Activated CD8-positive, alpha-beta memory T cell treated with anti-CD3 and anti-CD28 coated beads, Interleukin-2, amount 50 U/mL, for 24 hours (primary cell): ENCODE measurements around the gene NFIA.

ENCODE experiments used
- DNase-seq: peaks from one replicate; pipeline ENCODE4 v3.0.0-alpha.2; 2020; ENCODE audit errors: extremely low read depth

Gene NFIA

DNA sequence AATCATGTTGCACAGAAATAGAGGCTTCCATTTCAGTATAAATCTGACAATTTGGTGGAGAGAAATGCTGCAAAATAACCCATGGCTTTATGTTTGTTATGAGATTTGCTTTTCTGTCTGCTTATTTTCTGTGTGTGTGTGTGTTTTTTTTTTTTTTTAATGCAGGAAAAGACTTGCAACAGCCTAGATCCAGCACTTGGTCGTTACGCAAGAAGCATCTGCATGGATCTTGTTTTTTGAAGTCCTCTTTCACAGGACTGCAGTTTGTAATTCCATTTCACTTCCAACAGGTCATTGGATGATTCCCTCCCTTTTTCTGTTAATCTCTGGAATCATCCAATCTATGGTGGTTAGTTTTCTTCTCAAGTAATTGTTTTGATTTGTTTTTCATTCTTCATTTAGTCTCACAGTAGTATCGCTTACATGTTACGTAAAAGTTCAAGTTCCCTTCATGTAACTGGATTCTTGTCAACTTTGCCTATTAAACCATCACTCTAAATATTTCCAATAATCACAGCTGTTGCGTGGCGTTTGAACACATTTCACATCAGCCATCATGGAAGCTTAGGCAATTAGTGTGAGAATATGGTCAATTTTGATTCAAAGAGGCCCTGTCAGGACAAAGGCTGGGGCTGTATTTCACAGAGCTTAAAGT is 312.9 kb downstream of the NFIA start:
- no peak for DNase-seq

DNA sequence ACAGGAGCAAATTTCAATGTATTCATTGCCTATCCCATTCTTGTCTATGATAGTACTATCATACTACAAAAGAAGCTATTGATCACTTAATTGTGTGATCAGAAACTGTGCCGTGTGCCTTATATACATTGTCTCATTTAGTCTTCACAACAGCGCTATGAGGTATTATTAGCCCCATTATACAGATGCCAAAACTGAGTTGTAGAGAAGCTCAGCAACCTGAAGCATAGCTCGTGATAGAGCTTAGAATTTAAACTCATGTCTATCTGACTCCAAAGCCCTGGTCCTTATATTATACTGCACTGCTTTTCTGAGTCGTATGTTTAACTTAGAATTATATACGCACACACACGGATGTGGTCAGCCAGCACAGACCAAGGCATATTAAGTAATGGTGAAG is 315.1 kb downstream of the NFIA start:
- DNase-seq: no peak

DNA sequence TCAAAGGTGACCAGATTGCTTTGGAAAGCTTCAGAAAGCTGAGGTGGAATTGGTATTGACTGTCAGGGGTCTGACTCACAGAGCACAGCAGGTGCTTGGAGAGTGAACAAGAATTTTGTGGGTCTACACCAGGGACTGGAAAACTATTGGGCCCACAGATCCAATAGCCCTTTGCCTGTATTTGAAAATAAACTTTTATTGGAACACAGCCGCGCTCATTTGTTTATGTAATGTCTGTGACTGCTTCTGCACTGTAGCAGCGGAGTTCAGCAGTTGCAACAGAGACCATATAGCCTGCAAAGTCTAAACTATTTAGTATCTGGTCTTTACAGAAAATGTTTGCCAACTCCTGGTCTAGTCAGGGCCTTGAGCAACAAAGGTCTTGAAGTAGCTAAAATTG is 315.6 kb downstream of the NFIA start:
- DNase-seq: no peak

DNA sequence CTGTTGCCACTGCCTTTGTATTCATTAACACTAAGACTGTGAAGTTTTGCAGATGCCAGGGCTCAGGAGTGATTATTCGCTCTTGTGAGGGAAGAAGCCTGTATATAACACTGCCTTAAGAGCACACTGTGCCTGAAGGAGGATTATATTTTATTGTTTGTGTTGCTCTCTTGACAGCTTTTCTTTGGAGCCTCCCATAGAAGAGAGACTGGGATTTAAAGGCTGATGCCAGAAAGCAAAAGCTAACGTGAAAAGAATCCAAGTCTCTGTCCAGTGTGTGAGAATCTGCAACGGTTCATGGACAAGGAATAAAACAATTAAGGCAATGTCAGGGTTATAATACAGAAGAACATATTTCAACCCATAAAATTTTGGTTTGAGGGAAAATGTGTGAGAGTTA is 316.8 kb downstream of the NFIA start:
- DNase-seq: no peak

DNA sequence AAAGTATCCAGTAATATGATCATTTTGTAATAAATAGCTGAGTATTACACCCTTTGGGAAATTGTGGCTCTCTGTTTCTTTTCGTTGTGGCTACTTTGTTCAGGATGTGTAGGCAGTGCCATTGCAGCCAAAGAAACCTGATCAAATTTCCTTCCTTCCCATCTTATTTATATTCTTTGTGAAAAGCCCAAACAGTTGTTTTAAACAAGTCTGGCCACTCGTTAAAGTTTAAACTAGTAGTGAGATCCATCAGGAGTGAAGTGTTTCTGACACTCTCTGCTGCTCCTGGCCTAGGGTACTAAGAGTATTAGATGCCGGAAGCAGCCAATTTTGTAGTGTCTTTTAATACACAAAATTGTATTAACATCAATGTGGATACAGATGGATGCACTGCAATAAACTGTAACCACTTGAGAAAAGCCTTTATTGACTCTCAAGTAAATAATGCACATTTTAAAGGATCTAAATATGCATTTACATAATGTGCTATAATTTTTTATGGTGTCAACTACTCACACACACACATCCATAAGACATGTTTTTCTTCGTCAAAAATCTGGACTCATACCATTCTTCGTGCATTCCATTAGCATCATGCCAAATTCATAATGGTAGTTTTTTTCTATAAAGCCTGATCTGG is 317.9 kb downstream of the NFIA start:
- no peak for DNase-seq

DNA sequence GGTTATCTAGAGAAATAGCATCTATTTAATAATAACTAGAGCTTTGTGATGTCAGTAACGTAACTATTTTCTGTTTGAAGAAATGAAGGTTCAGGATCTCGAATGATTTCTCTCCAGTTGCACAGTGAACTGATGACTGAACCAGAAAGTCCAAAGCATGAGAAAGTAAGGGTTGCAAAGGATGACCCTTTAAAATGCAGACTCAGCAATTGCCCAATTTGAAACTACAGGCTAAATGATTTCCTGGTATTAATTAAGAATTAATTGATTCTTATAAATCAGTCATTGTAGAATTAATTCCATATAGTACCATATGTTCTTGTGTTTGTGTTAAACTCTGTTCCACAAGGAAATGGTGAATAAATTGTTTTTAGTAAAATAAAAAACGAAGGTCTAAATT is 318.6 kb downstream of the NFIA start:
- no peak for DNase-seq

DNA sequence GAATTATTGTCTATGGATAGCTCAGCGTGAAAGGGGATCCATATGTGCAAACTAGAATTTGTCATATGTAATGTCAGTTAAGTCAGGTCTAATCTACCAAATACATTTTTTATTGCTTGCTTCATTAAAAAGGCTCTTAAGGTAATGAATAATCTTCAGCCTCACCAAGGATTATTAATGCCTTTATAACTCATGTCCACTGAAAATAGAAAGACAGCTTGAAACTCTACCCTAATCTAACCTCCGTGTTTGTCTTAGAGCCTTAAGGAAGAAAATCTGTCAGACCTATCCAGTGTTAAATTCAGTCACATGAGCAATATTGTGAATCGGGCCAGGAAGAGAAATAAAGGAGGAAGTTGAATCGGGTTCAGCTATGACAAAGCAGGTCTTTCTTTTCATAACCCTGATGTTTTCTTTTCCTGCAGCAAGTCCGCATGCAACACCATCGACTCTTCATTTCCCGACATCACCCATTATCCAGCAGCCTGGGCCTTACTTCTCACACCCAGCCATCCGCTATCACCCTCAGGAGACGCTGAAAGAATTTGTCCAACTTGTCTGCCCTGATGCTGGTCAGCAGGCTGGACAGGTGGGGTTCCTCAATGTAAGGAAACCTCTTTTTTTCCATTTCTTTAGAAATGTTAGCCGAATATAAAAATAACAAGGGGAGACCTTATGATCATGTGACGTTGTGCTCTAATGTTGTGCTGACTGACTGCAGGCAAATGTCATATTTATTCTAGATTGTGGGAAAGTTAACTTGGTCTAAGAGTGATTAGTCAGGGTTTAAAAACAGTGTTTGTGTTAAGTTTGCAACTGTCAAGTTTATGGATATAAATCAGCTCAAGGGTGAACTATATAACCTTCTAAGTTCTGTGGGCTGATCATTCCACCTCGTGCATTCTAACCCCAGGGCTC is 321.6 kb downstream of the NFIA start:
- no peak for DNase-seq

DNA sequence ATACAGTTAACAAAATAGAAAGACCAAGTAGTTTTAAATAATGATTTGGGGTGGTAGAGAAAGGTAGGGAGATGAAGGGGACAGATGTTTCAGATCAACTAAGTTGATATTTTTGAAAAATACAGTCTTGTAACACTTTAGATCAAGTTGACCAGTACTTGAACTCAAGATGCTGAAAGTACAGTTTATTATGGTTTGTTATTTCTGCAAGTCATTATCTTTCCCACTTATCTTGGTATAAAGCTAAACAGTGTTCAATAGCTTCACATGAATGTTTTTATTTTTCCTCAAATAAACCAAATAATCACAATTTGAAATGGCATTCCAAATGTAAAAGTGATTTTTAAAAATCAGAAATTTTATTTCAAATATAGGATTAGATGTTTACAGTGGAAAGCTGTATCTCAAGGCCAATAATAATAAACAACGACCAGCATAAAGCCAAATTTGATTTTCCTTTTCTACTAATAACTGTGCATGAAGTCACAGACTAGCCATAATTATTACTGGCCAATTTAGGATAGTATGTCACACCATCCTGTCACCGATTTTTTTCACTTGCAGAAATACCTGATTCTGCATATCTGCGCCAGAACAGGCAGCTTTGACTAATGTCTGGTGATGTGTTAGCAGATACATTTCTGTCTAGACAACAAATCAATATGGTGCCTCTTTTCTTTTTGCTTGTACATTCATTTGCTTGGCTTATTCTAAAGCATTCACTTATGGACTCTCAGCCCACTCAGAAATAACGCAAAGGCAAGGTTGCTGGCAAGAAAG is 322.4 kb downstream of the NFIA start:
- DNase-seq: no peak

DNA sequence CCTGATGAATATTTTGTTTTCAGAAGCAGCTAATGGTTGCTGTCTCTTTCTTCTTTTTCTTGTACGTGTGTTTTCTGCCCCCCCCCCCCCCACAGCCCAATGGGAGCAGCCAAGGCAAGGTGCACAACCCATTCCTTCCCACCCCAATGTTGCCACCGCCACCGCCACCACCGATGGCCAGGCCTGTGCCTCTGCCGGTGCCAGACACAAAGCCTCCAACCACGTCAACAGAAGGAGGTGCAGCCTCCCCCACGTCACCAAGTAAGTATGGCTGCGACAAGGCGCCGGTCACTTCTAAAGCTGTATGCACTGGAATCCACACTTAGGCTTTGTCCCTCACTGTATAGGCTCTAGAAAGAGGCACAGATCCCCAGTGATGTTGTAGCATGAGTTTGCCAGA is 324.1 kb downstream of the NFIA start:
- no peak for DNase-seq

DNA sequence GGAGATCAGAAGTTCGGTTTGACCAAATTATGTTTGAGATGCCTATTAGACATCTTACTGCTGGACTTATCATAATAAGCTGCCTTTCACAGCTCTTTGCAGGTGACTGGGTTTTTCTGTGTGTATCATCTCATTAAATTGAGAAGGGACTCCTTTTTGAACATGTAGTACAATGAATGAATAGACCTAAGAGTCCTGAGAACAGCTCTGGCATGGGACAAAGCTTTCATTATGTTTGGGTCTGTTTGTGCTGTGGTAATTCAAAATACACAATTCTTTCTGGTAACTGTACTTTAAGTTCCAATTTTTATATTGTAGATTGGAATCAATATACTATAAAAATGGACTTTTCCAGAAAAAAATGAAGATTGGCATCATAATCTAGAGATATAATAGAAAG is 330.2 kb downstream of the NFIA start:
- no peak for DNase-seq

DNA sequence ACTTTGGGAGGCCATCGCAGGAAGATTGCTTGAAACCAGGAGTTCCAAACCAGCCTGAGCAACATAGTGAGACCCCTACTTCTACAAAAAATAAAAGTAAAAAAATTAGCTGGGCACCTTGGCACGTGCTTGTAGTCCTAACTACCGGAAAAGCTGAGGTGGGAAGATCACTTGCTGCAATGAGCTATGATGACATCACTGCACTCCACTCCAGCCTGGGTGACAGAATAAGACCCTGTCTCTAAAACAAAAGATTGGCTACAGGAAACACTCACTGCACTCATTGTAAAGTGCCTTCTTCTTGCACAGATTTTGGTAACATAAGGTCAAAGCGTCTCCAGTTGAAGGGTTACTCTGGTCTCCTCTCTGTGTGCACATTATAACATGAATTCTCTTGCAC is 336.8 kb downstream of the NFIA start:
- DNase-seq: no peak

DNA sequence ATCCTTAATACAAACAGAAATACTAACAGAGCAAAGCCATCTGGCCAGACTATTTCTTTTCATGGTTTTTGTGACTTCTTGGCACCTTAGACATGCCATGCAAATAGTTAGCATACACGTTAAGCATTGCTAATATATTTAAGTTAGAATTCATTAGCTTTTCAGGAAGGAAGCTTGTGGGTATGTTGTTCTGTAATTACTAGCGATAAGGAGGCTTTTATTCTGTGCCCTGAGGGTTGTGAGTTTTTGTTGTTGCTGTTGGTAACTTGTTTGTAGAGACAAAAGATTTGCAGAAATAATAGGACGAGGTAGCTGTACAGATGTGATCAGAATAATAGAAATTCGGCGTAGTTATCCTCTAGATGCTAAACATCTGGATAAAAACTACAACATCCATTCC is 337.3 kb downstream of the NFIA start:
- no peak for DNase-seq

DNA sequence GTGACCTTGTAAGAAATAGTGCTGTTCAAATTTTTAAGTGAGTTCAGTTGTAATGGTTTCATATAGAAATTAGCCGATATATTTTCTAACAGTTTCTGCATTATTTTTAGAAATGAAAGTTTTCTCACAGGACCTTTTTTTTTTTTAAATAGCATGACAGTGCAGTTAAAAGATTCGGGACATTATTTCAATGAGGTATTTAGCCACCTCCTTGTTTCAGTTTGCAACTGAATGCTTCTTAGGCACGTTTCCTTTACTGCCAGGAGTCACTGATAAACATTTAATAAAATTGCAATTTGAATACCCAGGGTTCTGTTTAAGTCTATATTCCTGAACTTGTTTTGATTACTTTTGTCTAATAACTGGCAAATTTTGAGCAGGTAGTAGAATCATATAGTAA is 337.9 kb downstream of the NFIA start:
- no peak for DNase-seq

DNA sequence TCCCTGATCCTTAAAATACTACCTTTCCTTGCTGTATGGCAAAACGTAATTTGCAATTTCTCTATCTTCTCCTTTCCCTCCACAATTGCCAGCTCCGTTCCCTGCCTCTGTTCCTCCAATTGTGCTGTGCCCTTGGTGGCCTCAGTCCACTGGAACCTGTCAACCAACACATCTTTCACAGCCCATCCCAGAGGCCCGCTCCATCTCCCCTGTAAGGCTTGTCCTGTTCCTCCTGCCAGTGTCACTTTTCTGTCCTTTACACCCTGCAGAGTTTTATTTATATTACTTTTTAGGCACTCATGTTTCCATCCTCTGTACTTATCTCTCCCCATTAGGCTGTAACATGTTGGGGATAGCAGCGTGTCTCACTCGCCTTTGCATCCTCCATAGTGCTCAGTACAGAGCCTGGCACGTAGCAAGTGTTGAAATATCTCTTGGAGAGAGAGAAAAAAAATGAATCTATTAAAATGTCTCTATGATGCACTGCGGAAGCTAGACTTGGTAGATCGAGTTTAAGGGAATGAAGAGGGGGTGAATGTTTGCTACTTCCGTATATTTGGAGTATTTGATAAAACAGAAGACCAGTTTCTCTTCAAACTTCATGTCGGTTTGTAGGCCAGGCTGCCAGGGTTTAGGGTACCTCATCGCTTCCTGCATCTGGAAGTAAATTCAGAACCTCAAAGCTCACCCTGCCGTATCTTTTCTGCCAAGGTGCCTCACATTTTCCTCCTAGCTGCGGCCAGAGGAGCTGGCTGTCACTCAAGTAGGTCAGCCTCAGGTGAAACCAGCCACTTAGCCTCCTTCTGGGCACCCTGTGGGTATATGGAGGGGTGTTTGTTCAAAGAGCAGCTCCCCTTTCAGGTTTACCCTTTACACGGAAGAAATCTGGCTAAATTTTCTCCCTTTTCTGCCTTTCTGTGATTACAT is 338.8 kb downstream of the NFIA start:
- DNase-seq: no peak

DNA sequence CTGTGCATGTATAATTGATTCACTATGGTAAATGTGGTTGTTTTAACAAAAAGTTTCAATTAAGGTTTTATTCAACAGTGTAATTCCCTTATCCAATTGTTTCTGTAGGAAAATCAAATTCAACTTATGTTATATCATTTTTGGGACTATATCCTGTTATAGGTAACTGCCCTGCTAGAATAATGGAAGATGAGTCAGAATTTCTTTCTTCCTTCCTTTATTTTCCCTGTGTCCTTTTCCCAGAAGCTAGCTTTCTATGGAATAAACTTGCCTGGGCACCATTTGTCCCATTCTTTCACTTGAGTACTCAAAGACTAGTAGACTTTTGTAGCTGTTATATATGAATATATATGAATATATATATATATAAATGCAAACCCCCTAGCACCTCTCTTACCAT is 341.3 kb downstream of the NFIA start:
- no peak for DNase-seq

DNA sequence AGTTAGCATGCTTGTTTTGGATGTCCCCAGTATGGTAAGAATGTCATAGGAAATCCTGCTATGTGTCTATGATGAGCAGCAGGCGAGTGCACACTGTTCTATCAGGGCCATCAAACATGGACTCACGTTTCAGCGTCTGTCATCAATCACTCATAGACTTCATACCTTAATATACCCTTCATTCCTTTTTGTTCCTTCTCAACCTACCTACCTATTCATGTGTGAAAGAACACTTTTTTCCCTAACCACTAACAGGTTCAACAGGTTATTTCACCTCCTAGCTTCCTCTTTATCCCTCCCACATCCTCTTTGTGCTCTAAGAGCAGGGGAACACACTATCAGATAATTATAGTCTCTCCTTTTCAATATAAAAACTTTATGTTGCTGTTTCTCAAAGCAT is 342.0 kb downstream of the NFIA start:
- no peak for DNase-seq

DNA sequence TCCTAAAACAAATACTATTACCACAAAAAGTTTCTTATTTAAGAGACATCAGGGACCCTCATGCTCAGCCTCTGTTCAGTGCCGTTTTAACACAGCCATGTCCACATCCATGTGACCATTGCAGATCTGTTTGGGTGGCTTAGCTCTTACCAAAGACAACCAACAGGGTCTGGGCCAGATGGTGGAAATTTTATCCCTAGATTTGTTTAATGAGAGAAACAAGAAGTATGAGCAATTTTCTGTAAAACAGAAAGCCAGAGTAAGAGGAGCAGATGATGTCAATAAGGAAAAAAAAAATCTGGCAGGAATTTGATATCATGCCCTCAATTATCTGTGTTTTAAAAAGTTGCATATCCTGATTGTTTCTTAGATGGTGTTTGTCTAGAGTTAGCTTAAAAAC is 342.7 kb downstream of the NFIA start:
- DNase-seq: no peak

DNA sequence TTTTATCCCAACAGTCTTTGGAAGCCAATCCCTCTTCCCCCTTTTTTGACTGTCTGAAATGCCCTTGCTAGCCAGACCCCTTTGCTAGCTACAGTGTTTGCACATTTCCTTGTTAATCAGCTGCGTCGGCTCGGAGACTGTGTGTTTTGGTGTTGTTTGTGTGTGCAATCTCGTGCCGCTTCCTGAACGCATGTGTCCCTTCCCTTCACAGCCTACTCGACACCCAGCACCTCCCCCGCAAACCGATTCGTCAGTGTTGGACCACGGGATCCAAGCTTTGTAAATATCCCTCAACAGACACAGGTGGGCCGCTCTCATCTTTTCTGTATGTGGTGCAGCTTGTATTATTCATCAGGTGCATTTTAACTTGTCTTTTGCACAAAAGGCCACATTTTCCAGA is 343.9 kb downstream of the NFIA start:
- no peak for DNase-seq

DNA sequence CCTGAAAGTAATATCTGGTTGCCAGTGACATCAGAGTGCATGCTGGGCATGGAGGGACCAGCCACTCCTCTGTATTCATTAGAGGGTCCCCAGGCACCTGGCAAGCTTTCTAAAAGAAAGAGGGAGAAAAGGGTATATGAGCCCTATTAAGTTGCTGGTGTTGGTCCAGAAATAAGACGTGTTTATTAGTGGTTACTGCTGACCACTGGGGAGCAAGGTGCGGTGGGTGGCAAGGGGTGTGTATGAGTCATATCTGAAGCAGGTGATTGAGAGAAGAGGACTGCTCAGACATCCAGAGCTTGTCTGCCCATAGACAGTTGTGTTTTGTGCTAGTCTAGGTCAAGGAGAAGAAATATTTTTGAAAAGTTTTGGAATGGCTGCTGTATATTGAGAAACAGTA is 344.5 kb downstream of the NFIA start:
- no peak for DNase-seq

DNA sequence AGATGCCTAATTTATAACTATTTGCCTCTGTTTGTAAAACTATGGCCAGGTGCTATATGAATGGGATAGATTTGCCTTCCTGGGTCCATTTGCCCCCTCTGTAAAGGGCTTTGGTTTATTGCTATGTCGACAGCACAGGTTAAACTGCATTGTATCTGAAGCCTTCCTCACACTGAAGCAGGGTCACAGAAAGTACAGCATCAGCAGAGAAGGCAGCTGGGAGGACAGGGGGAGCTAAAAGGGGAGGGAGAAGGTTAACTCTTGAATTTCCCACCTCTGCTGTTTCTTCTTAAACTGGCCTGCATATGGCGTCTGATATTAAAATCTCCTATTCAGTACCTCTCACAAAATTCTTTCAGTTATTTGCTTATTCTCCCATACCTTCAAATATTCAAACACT is 345.1 kb downstream of the NFIA start:
- no peak for DNase-seq

DNA sequence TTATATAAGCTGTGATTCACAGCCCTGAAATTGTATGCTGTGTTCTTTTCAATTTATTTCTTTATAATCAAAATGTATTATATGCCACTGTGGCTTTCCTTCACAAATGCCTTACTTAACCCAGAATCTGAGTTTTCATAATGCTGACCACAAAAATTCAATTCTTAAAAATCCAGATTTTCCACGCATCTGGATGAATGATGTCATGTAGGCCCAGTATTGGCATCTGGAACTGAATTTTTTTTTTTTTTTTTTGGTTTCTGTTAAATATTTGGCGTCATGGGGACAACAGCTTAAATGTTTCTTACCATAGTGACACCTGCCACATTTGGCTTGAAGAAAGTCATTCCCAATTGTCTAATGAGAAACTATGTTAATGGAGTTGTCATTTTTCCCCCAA is 345.8 kb downstream of the NFIA start:
- DNase-seq: no peak
